ENCODE measurements around the gene FOXO6. TPM values are rescaled to one million over a fixed set of nuclear protein-coding genes. Genes with fewer than 3 reads are reported as not detected.

The FOXO6 gene
- total and polyA plus RNA-seq, 9 of the 15 experiments (the other 6 are each of a cell fraction or from before 2014, with no cell fraction given), result 0.04 to 0.31 (median 0.12) TPM; not detected in 5

- ChIA-PET CTCF (ENCODE audit: low intra/inter-chr PET ratio) (no interaction called here), POLR2A (interaction anchor here (0.5 to 1.1 kb wide), 5 partner anchors 9 to 286 kb away, joined by 3 to 4 read pairs (median 3); no protein-coding TSS in a partner anchor)
- H4K20me1 ChIP-seq (replicated peaks; ENCODE audit: control insufficient read depth, insufficient read depth, low read length), result 0 out of 2 replicates have a peak, but pooled peaks cover 4% of the 10 kb centered on the region
- no TSS peak for BruUV-seq (replicated peaks)
- FAIRE-seq (no peak), DNase-seq (ENCODE audit: extremely low read depth in 1 of 4, low spot score in 3 of 4) (no peak), ATAC-seq (no peak)
- peaks cover 0 to 10% of the 10 kb centered on the region in 2 experiments; a peak in 1 of 5 replicates for H3K4me1 ChIP-seq (replicated peaks in 1 of 2; ENCODE audit: control insufficient read depth in 2 of 2, insufficient read depth in 2 of 2, low read length in 2 of 2)
- no peaks in the 10 kb centered on the region for H3K9me3 ChIP-seq (replicated peaks; ENCODE audit: control insufficient read depth, insufficient read depth, low read depth, low read length)
- no peak overlapping the region for H3K4me3 ChIP-seq
- no peak overlapping the region for H2AFZ ChIP-seq (ENCODE audit: low read depth, low read length)
- no peaks in the 10 kb centered on the region for H3K9me1 ChIP-seq (ENCODE audit: control insufficient read depth, insufficient read depth, low read length)
- H3K27me3 ChIP-seq (ENCODE audit: control insufficient read depth in 2 of 2, insufficient read depth in 2 of 2, low read length in 2 of 2), result peaks cover 9 to 48% of the 10 kb centered on the region in 2 experiments; a peak in 2 of 5 replicates
- H3K36me3 ChIP-seq (ENCODE audit: control insufficient read depth, insufficient read depth, low read length), result no peaks in the 10 kb centered on the region
- TF ChIP-seq ZBTB1 (CRISPR knock-in tag; IDR thresholded peaks at IDR 0.05; ENCODE audit: borderline replicate concordance, low read depth), result no peak
- TF ChIP-seq NFIC (IDR thresholded peaks at IDR 0.05), result peak; percentile 58
- no peak for TF ChIP-seq SIRT6 (IDR thresholded peaks at IDR 0.05; ENCODE audit: low read depth, low read length)
- no peaks in the 10 kb centered on the region for H3K79me2 ChIP-seq (ENCODE audit: control insufficient read depth, insufficient read depth, low read length)
- no peak overlapping the region for H3K27ac ChIP-seq (ENCODE audit: extremely low read depth, low read depth, low read length)
- 0% methylated on average over 3 of the region's 3 CpGs for WGBS (ENCODE audit: insufficient coverage, low coverage, missing lambda C conversion rate)
- in situ Hi-C loops (cut with MboI) (no loop called here), intact Hi-C loops (cut with micrococcal nuclease) (no loop called here)
- no peak overlapping the region for H3K9ac ChIP-seq (ENCODE audit: insufficient read depth in 1 of 2, low read depth in 2 of 2, low read length in 2 of 2)
- H3K4me2 ChIP-seq (ENCODE audit: insufficient read depth, low read length), result no peak overlapping the region
These were observed 36.6 kb downstream of the FOXO6 start for GRCh38 chr1:41397753-41398330.

GRCh38 chr1:41399145-41399795 is 38.0 kb downstream of the FOXO6 start:
- Histone ChIP-seq H4K20me1 (replicated peaks; ENCODE audit: control insufficient read depth, insufficient read depth, low read length) (0 out of 2 replicates have a peak, but pooled peaks cover 4% of the 10 kb centered on the region), H3K9me1 (ENCODE audit: control insufficient read depth, insufficient read depth, low read length) (no peaks in the 10 kb centered on the region), H3K27me3 (ENCODE audit: control insufficient read depth in 2 of 2, insufficient read depth in 2 of 2, low read length in 2 of 2) (peaks cover 9 to 51% of the 10 kb centered on the region in 2 experiments; a peak in 2 of 5 replicates), H2AFZ (ENCODE audit: low read depth, low read length) (no peak overlapping the region), H3K27ac (ENCODE audit: extremely low read depth, low read depth, low read length) (no peak overlapping the region), H3K36me3 (ENCODE audit: control insufficient read depth, insufficient read depth, low read length) (no peaks in the 10 kb centered on the region), H3K4me3 (no peak overlapping the region), H3K79me2 (ENCODE audit: control insufficient read depth, insufficient read depth, low read length) (no peaks in the 10 kb centered on the region), H3K4me2 (ENCODE audit: insufficient read depth, low read length) (no peak overlapping the region), H3K4me1 (replicated peaks in 1 of 2; ENCODE audit: control insufficient read depth in 2 of 2, insufficient read depth in 2 of 2, low read length in 2 of 2) (peaks cover 0 to 10% of the 10 kb centered on the region in 2 experiments; a peak in 1 of 5 replicates), H3K9me3 (replicated peaks; ENCODE audit: control insufficient read depth, insufficient read depth, low read depth, low read length) (no peaks in the 10 kb centered on the region), H3K9ac (ENCODE audit: insufficient read depth in 1 of 2, low read depth in 2 of 2, low read length in 2 of 2) (no peak overlapping the region)
- no peak for TF ChIP-seq ZNF121 (CRISPR knock-in tag; conservative IDR thresholded peaks at IDR 0.05)
- TF ChIP-seq ZNF717 (CRISPR knock-in tag; IDR thresholded peaks at IDR 0.05), result no peak
- TF ChIP-seq NR2F6 (CRISPR knock-in tag; IDR thresholded peaks at IDR 0.05), result no peak
- no peak for TF ChIP-seq RBM14 (IDR thresholded peaks at IDR 0.05; ENCODE audit: borderline replicate concordance, insufficient read depth, low read depth, low read length)
- under 1% methylated on average over 13 of the region's 13 CpGs for WGBS (ENCODE audit: insufficient coverage, low coverage, missing lambda C conversion rate)
- CTCF ChIA-PET (ENCODE audit: low intra/inter-chr PET ratio), result no interaction called here
- intact Hi-C loops (cut with micrococcal nuclease), result no loop called here
- DNase-seq (ENCODE audit: extremely low read depth in 1 of 4, low spot score in 3 of 4) (no peak), ATAC-seq (no peak), FAIRE-seq (no peak)
- in situ Hi-C loops (cut with MboI), result no loop called here
- no TSS peak for BruUV-seq (replicated peaks)
- POLR2A ChIA-PET, result interaction anchor here (0.6 to 1.3 kb wide), 4 partner anchors 9 to 86 kb away, joined by 3 to 5 read pairs (median 4); no protein-coding TSS in a partner anchor

Data from K562 (cell line).